IgD-negative memory B cell (primary cell): ENCODE data around the gene FRMD7. TPM values are rescaled to one million over a fixed set of nuclear protein-coding genes. Genes with fewer than 3 reads are reported as not detected.
"Not testable (repeated sequence)": the region's sequence is repeated elsewhere in the genome, so short reads cannot be mapped to it uniquely, and the experiment has no call there.

Experiments used
- H3K27ac Mint-ChIP-seq, 3 donors: one replicate each; pipeline ENCODE4 v1.8.0; 2020 to 2022; ENCODE audit warnings: mild to moderate bottlenecking in 3 of 3, mixed read lengths in 3 of 3, moderate library complexity in 1 of 3
- H3K27me3 Mint-ChIP-seq: one replicate; pipeline ENCODE4 v1.8.0; 2021; ENCODE audit warnings: mixed read lengths
- H3K36me3 Mint-ChIP-seq: one replicate; pipeline ENCODE4 v1.8.0; 2020; ENCODE audit warnings: mild to moderate bottlenecking, mixed read lengths
- H3K4me1 Mint-ChIP-seq, 3 donors: one replicate each; pipeline ENCODE4 v1.8.0; 2020 to 2022; ENCODE audit warnings: mixed read lengths in 3 of 3, mild to moderate bottlenecking in 1 of 3
- H3K4me3 Mint-ChIP-seq, 4 donors: one replicate each; pipeline ENCODE4 v1.8.0; 2020 to 2022; ENCODE audit warnings: mild to moderate bottlenecking in 4 of 4, mixed read lengths in 4 of 4, moderate library complexity in 3 of 4
- H3K9me3 Mint-ChIP-seq, 3 donors: one replicate each; pipeline ENCODE4 v1.8.0; 2020 to 2021; ENCODE audit warnings: mixed read lengths in 3 of 3, mild to moderate bottlenecking in 1 of 3
- polyA plus RNA-seq: library from polyadenylated mRNA; unstranded; fragments of 300-500 nt; fragmentation: Illumina TruSeq; gene quantifications from one replicate; pipeline ENCODE4 v1.2.3, GENCODE V29; 2021

FRMD7 gene
- polyA plus RNA-seq: not detected

- Mint-ChIP-seq H3K36me3 (no peaks in the 10 kb centered on the region), H3K27me3 (peaks cover 5% of the 10 kb centered on the region), H3K27ac (no peak within 1 kb of the TSS), H3K4me1 (no peaks in the 10 kb centered on the region), H3K4me3 (no peak within 1 kb of the TSS), H3K9me3 (peaks cover 0 to 2% (median 0%) of the 10 kb centered on the region in 3 donors)
Observed at GRCh38 chrX:132127743-132128142, at the start of gene FRMD7. TSS of gene FRMD7 (minus strand) at chrX:132128020. CDS start at chrX:132127844, 176 bp downstream.

DNA sequence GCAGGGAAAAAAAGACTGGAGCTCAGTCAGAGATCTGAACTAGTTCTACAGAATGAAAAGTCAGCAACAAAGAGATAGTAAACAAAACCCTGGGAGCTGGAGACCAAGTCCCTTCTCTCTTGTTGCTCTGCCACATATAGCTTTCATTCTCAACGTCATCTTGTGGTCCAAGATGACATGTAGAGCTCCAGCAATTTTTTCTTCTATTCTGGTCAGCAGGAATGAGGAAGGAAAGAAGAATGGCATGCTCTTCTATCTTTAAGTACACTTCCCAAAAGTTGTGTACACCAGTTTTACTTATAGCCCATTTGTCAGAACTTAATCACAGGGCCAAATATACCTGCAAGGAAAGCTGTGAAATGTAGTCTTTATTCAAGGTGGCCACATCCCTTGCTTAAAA lies 45.8 kb upstream of the FRMD7 start:
- H3K9me3 Mint-ChIP-seq: no peaks in the 10 kb centered on the region
- H3K36me3 Mint-ChIP-seq: no peaks in the 10 kb centered on the region
- H3K27me3 Mint-ChIP-seq: peaks cover 9% of the 10 kb centered on the region
- no peaks in the 10 kb centered on the region for H3K4me1 Mint-ChIP-seq
- H3K27ac Mint-ChIP-seq: no peak overlapping the region
- H3K4me3 Mint-ChIP-seq: no peak overlapping the region

DNA sequence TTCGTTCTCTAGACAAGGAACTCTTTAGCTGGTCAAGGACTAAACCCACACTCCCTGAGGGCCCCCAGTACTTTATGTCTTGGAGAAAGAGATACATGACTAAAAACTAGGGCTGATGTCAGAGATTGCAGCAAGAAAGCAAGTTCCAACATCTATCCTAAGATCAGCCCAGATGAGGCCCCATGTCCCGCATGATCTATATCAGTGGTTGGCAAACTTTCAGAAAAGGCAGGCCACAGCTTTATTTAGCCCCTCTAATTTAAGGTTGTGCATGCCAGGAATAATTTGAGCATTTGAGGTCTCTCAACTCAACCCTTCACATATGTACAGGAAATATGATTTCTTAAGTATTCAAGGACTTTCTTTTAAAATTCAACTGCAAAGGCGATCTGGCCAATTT lies 44.1 kb upstream of the FRMD7 start:
- Mint-ChIP-seq H3K4me1 (no peaks in the 10 kb centered on the region), H3K27ac (no peak overlapping the region), H3K27me3 (peaks cover 9% of the 10 kb centered on the region), H3K9me3 (no peaks in the 10 kb centered on the region), H3K4me3 (no peak overlapping the region), H3K36me3 (no peaks in the 10 kb centered on the region)

- peaks cover 9% of the 10 kb centered on the region for H3K27me3 Mint-ChIP-seq
- no peak overlapping the region for H3K4me3 Mint-ChIP-seq
- H3K36me3 Mint-ChIP-seq: no peaks in the 10 kb centered on the region
- H3K27ac Mint-ChIP-seq: no peak overlapping the region
- H3K4me1 Mint-ChIP-seq: no peaks in the 10 kb centered on the region
- H3K9me3 Mint-ChIP-seq: no peaks in the 10 kb centered on the region
Observed at GRCh38 chrX:132171478-132171877, 43.7 kb upstream of the FRMD7 start.

GRCh38 chrX:132169554-132169953 lies 41.7 kb upstream of the FRMD7 start:
- Mint-ChIP-seq H3K36me3 (no peaks in the 10 kb centered on the region), H3K27ac (no peak overlapping the region), H3K4me1 (no peaks in the 10 kb centered on the region), H3K27me3 (peaks cover 9% of the 10 kb centered on the region), H3K9me3 (peaks cover 0 to 5% (median 3%) of the 10 kb centered on the region in 3 donors), H3K4me3 (no peak overlapping the region)

- Mint-ChIP-seq H3K4me1 (no peaks in the 10 kb centered on the region), H3K9me3 (peaks cover 0 to 5% (median 3%) of the 10 kb centered on the region in 3 donors), H3K27me3 (peaks cover 5% of the 10 kb centered on the region), H3K36me3 (peaks cover 2% of the 10 kb centered on the region), H3K27ac (no peak overlapping the region), H3K4me3 (no peak overlapping the region)
Observed at GRCh38 chrX:132165651-132166050, 37.8 kb upstream of the FRMD7 start.

- H3K36me3 Mint-ChIP-seq: peaks cover 2% of the 10 kb centered on the region
- H3K4me1 Mint-ChIP-seq: no peaks in the 10 kb centered on the region
- H3K27me3 Mint-ChIP-seq: peaks cover 4% of the 10 kb centered on the region
- peaks cover 0 to 5% (median 3%) of the 10 kb centered on the region in 3 donors for H3K9me3 Mint-ChIP-seq
- H3K27ac Mint-ChIP-seq: no peak overlapping the region
- H3K4me3 Mint-ChIP-seq: no peak overlapping the region
Observed at GRCh38 chrX:132165005-132165404, 37.2 kb upstream of the FRMD7 start.

DNA sequence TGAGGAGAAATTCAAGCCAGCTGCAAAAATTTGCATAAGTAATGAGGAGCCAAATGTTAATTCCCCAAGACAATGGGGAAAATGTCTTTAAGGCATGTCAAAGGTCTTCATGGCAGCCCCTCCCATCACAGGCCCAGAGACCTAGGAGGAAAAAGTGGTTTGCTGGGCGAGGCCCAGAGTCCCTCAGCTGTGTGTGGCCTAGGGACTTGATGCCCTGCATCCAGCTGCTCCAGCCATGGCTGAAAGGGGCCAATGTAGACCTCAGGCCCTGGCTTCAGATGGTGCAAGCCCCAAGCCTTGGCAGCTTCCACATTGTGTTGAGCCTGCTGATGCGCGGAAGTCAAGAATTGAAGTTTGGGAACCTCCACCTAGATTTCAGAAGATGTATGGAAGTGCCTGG lies 35.3 kb upstream of the FRMD7 start:
- H3K27ac Mint-ChIP-seq: not testable (repeated sequence)

GRCh38 chrX:132153166-132153565 lies 25.3 kb upstream of the FRMD7 start:
- Mint-ChIP-seq H3K27ac (no peak overlapping the region), H3K4me1 (no peaks in the 10 kb centered on the region), H3K4me3 (no peak overlapping the region), H3K36me3 (peaks cover 2% of the 10 kb centered on the region), H3K9me3 (peaks cover 0 to 2% (median 0%) of the 10 kb centered on the region in 3 donors), H3K27me3 (peaks cover 2% of the 10 kb centered on the region)

More for the DNA sequence above, 35.3 kb upstream of the FRMD7 start:
- not testable (repeated sequence) for H3K9me3 Mint-ChIP-seq, H3K27me3 Mint-ChIP-seq, H3K4me1 Mint-ChIP-seq, H3K4me3 Mint-ChIP-seq, H3K36me3 Mint-ChIP-seq

- no peaks in the 10 kb centered on the region for H3K9me3 Mint-ChIP-seq
- peaks cover 6% of the 10 kb centered on the region for H3K27me3 Mint-ChIP-seq
- H3K4me3 Mint-ChIP-seq: no peak overlapping the region
Observed at GRCh38 chrX:132146456-132146855, 18.6 kb upstream of the FRMD7 start.

GRCh38 chrX:132144061-132144460 lies 16.2 kb upstream of the FRMD7 start:
- Mint-ChIP-seq H3K27ac (no peak overlapping the region), H3K4me3 (no peak overlapping the region), H3K36me3 (no peaks in the 10 kb centered on the region), H3K27me3 (peaks cover 4% of the 10 kb centered on the region), H3K4me1 (no peaks in the 10 kb centered on the region), H3K9me3 (peaks cover 0 to 1% (median 0%) of the 10 kb centered on the region in 3 donors)

More at GRCh38 chrX:132146456-132146855, 18.6 kb upstream of the FRMD7 start:
- H3K36me3 Mint-ChIP-seq: peaks cover 2% of the 10 kb centered on the region
- no peaks in the 10 kb centered on the region for H3K4me1 Mint-ChIP-seq
- no peak overlapping the region for H3K27ac Mint-ChIP-seq

DNA sequence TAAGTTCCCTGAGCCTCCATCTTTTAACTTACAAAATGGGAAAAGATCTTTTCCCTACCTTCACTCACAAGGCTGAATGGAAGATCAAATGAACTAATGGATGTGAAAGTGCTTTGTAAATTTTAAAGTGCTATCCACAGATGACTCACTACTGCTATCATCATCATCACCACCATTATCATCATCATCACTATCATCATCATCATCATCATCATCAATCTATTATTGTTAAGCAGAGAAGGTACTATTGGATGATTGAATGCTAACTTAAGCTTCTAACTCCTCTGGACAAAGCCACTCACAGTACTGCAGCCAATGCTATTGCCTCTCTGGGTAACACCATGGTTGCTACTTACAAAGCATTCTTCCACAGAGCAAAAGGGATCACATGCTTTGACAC lies 1.9 kb downstream of the FRMD7 start:
- Mint-ChIP-seq H3K27ac (no peak overlapping the region), H3K36me3 (no peaks in the 10 kb centered on the region), H3K4me3 (no peak overlapping the region), H3K9me3 (peaks cover 0 to 2% (median 0%) of the 10 kb centered on the region in 3 donors), H3K4me1 (no peaks in the 10 kb centered on the region), H3K27me3 (no peaks in the 10 kb centered on the region)

- H3K27ac Mint-ChIP-seq: no peak overlapping the region
- H3K36me3 Mint-ChIP-seq: peaks cover 2% of the 10 kb centered on the region
- no peaks in the 10 kb centered on the region for H3K27me3 Mint-ChIP-seq
- no peaks in the 10 kb centered on the region for H3K4me1 Mint-ChIP-seq
- no peak overlapping the region for H3K4me3 Mint-ChIP-seq
- peaks cover 0 to 2% (median 0%) of the 10 kb centered on the region in 3 donors for H3K9me3 Mint-ChIP-seq
Observed at GRCh38 chrX:132120913-132121312, 6.9 kb downstream of the FRMD7 start.

GRCh38 chrX:132119821-132120515 lies 7.9 kb downstream of the FRMD7 start:
- H3K27me3 Mint-ChIP-seq: no peaks in the 10 kb centered on the region

GRCh38 chrX:132119283-132119682 lies 8.5 kb downstream of the FRMD7 start:
- Mint-ChIP-seq H3K27me3 (no peaks in the 10 kb centered on the region), H3K36me3 (peaks cover 2% of the 10 kb centered on the region), H3K27ac (no peak overlapping the region), H3K9me3 (peaks cover 0 to 2% (median 0%) of the 10 kb centered on the region in 3 donors), H3K4me1 (peaks cover 0 to 1% (median 0%) of the 10 kb centered on the region in 3 donors), H3K4me3 (no peak overlapping the region)

More at GRCh38 chrX:132119821-132120515, 7.9 kb downstream of the FRMD7 start:
- Mint-ChIP-seq H3K36me3 (peaks cover 2% of the 10 kb centered on the region), H3K27ac (no peak overlapping the region), H3K4me1 (no peaks in the 10 kb centered on the region), H3K4me3 (no peak overlapping the region), H3K9me3 (peaks cover 0 to 2% (median 0%) of the 10 kb centered on the region in 3 donors)

- Mint-ChIP-seq H3K36me3 (peaks cover 2% of the 10 kb centered on the region), H3K4me1 (peaks cover 0 to 1% (median 0%) of the 10 kb centered on the region in 3 donors), H3K27me3 (no peaks in the 10 kb centered on the region), H3K9me3 (peaks cover 0 to 2% (median 0%) of the 10 kb centered on the region in 3 donors), H3K27ac (no peak overlapping the region), H3K4me3 (no peak overlapping the region)
Observed at GRCh38 chrX:132118358-132118757, 9.5 kb downstream of the FRMD7 start.
